GM12878 (cell line): ENCODE results near the gene TPPP3. TPM values are rescaled to one million over a fixed set of nuclear protein-coding genes. Genes with fewer than 3 reads are reported as not detected.

Source experiments
- ATAC-seq: fragments of 200-7000 bp; cut with Tn5 transposase; 3 replicates; pipeline ENCODE4 v1.9.1; 2020; ENCODE audit warnings: mild to moderate bottlenecking, moderate library complexity
- BruUV-seq: library from RNA; stranded (reverse); fragments of 400-500 nt; replicated peaks from 2 replicates; lab custom pipeline; 2021; lab: Mats Ljungman, UMichigan
- CTCF ChIA-PET: fragments of 300-600 bp; sonication (Branson Sonifier 250); formaldehyde crosslinking; extraction: SDS; loops from one replicate; lab custom pipeline; 2021; ENCODE audit warnings: inconsistent platforms; lab: Yijun Ruan, JAX
- POLR2A ChIA-PET: fragments of 350-600 bp; formaldehyde crosslinking; extraction: SDS; loops from one replicate; lab custom pipeline; 2021; ENCODE audit warnings: inconsistent platforms; lab: Charles Lee
- RAD21 ChIA-PET: fragments of 300-600 bp; sonication (Branson Sonifier 250); formaldehyde crosslinking; loops from one replicate; lab custom pipeline; 2023; ENCODE audit warnings: antibody characterized with exemption; ENCODE audit not compliant: unreplicated experiment; lab: Charles Lee
- SMC1A ChIA-PET: fragments of 300-600 bp; sonication (Branson Sonifier 250); formaldehyde crosslinking; loops from one replicate; lab custom pipeline; 2023; ENCODE audit not compliant: unreplicated experiment, uncharacterized antibody; lab: Charles Lee
- DNase-seq: peaks from one replicate; pipeline ENCODE4 v3.0.0-alpha.2; 2011; ENCODE audit warnings: low read depth, low spot score
- FAIRE-seq: peaks from 3 replicates; lab custom pipeline; 2011; peaks lifted over from hg19 to GRCh38; lab: Jason Lieb, UNC
- H2AFZ ChIP-seq: 2 replicates; pipeline ENCODE4 v1.6.0; 2011; ENCODE audit warnings: low read depth, low read length, control low read depth; ENCODE audit not compliant: control insufficient read depth
- H3K27ac ChIP-seq: 2 replicates; pipeline ENCODE4 v1.5.1; 2011; ENCODE audit warnings: control low read depth; ENCODE audit not compliant: control insufficient read depth, insufficient read depth
- H3K27me3 ChIP-seq, 2 experiments: replicated peaks in 1 of 2; 2 replicates each; pipeline versions ENCODE4 v1.6.0 to v1.6.1; 2011; ENCODE audit warnings: low read length in 1 of 2; ENCODE audit not compliant: control insufficient read depth in 2 of 2, insufficient read depth in 2 of 2
- H3K36me3 ChIP-seq, 2 experiments: 2 replicates each; pipeline ENCODE4 v1.5.1; 2011; ENCODE audit warnings: low read length in 1 of 2; ENCODE audit not compliant: control insufficient read depth in 2 of 2, insufficient read depth in 2 of 2
- H3K4me1 ChIP-seq: 2 replicates; pipeline ENCODE4 v1.6.1; 2011; ENCODE audit warnings: mild to moderate bottlenecking, low read length, moderate library complexity, mixed read lengths; ENCODE audit not compliant: control insufficient read depth, insufficient read depth
- H3K4me2 ChIP-seq: 2 replicates; pipeline ENCODE4 v1.6.0; 2011; ENCODE audit warnings: control low read depth; ENCODE audit not compliant: control insufficient read depth, insufficient read depth
- H3K4me3 ChIP-seq: fragments of 200-600 bp; sonication (generic); 2 replicates; pipeline ENCODE4 v1.5.1; 2016
- H3K79me2 ChIP-seq: 2 replicates; pipeline ENCODE4 v1.6.0; 2011; ENCODE audit warnings: low read length; ENCODE audit not compliant: control insufficient read depth, insufficient read depth
- H3K9ac ChIP-seq: 2 replicates; pipeline ENCODE4 v1.8.0; 2011; ENCODE audit warnings: low read length, control low read depth, mixed read lengths; ENCODE audit not compliant: control insufficient read depth, insufficient read depth
- H3K9me3 ChIP-seq: replicated peaks from 3 replicates; pipeline ENCODE4 v1.5.1; 2011; ENCODE audit warnings: mild to moderate bottlenecking, low read length; ENCODE audit not compliant: control insufficient read depth, insufficient read depth
- H4K20me1 ChIP-seq: 2 replicates; pipeline ENCODE4 v1.6.0; 2011; ENCODE audit not compliant: control insufficient read depth, insufficient read depth
- DPF2 ChIP-seq: fragments of 450-650 bp; IDR thresholded peaks from 2 replicates; pipeline ENCODE4 v1.6.1; 2017; ENCODE audit warnings: mild to moderate bottlenecking
- FOXM1 ChIP-seq: IDR thresholded peaks from 2 replicates; pipeline ENCODE4 v1.6.1; 2012; ENCODE audit warnings: low read depth, mild to moderate bottlenecking, inconsistent platforms, low read length, moderate library complexity
- HCFC1 ChIP-seq: fragments of 150-350 bp; IDR thresholded peaks from 2 replicates; pipeline ENCODE4 v1.6.1; 2014; ENCODE audit warnings: low read length
- HDAC2 ChIP-seq: fragments of 200-600 bp; sonication (generic); IDR thresholded peaks from 2 replicates; pipeline ENCODE4 v1.6.1; 2017
- MEF2A ChIP-seq: IDR thresholded peaks from 2 replicates; pipeline ENCODE4 v1.6.1; 2011; ENCODE audit warnings: low read depth, mild to moderate bottlenecking, low read length, moderate library complexity; ENCODE audit not compliant: insufficient read depth
- RAD51 ChIP-seq: fragments of 450-650 bp; IDR thresholded peaks from 2 replicates; pipeline ENCODE4 v1.6.1; 2016; ENCODE audit warnings: moderate library complexity, mild to moderate bottlenecking, inconsistent platforms
- ZNF622 ChIP-seq: fragments of 450-650 bp; IDR thresholded peaks from 2 replicates; pipeline ENCODE4 v1.6.1; 2017; ENCODE audit warnings: mild to moderate bottlenecking, inconsistent platforms
- ZZZ3 ChIP-seq: IDR thresholded peaks from 2 replicates; pipeline ENCODE4 v1.6.1; 2011; ENCODE audit warnings: low read depth; ENCODE audit not compliant: control insufficient read depth, insufficient read length
- WGBS: methylation state at CpG from one replicate; pipeline ENCODE4 v1.1.6; 2016; ENCODE audit warnings: low lambda C conversion rate; ENCODE audit not compliant: insufficient replicate concordance, insufficient coverage; ENCODE audit errors: missing lambda C conversion rate; 5-methylcytosine and 5-hydroxymethylcytosine counted together
- in situ Hi-C: fragments of 300-500 bp; cut with MboI; formaldehyde crosslinking; loops from 9 replicates; pipeline ENCODE4 v1.14.3; 2018; ENCODE audit warnings: mixed read lengths
- intact Hi-C: fragments of 100-400 bp; cut with micrococcal nuclease; formaldehyde crosslinking; loops from one replicate; pipeline ENCODE4 v1.14.2; 2022; ENCODE audit not compliant: unreplicated experiment
- polyA plus RNA-seq, 11 experiments: library from polyadenylated mRNA; depleted of rRNA in 4 of 11; unstranded in 6 of 11; stranded (reverse) in 5 of 11; fragments of >200 nt; fragmentation: Nextera tagmentation in 4 of 11; fragmentation: Illumina TruSeq in 1 of 11; extraction: Ambion mirVana in 4 of 11; extraction: Trizol in 1 of 11; gene quantifications; 1 replicate in 1 of 11; 2 replicates in 10 of 11; pipeline versions ENCODE4 v1.2.1 to v1.2.3, GENCODE V29; 2011 to 2016; ENCODE audit warnings: inconsistent platforms in 2 of 11, missing spikeins in 2 of 11, low read depth in 1 of 11
- total RNA-seq, 4 experiments: library from RNA; depleted of rRNA in 3 of 4; stranded (reverse); fragments of >200 nt in 3 of 4; fragmentation: Illumina TruSeq in 1 of 4; extraction: Trizol in 1 of 4; gene quantifications; 2 replicates each; pipeline versions ENCODE4 v1.2.1 to v1.2.3, GENCODE V29; 2013 to 2021
- TF ChIP-seq, protein P1 (sequence below): fragments of 450-650 bp; IDR thresholded peaks from 2 replicates; pipeline ENCODE4 v1.6.1; 2017; ENCODE audit warnings: borderline replicate concordance

Gene TPPP3
- total and polyA plus RNA-seq, 10 of the 15 experiments (the other 5 are each of a cell fraction or from before 2014, with no cell fraction given) = 0.14 TPM; not detected in 9

DNA sequence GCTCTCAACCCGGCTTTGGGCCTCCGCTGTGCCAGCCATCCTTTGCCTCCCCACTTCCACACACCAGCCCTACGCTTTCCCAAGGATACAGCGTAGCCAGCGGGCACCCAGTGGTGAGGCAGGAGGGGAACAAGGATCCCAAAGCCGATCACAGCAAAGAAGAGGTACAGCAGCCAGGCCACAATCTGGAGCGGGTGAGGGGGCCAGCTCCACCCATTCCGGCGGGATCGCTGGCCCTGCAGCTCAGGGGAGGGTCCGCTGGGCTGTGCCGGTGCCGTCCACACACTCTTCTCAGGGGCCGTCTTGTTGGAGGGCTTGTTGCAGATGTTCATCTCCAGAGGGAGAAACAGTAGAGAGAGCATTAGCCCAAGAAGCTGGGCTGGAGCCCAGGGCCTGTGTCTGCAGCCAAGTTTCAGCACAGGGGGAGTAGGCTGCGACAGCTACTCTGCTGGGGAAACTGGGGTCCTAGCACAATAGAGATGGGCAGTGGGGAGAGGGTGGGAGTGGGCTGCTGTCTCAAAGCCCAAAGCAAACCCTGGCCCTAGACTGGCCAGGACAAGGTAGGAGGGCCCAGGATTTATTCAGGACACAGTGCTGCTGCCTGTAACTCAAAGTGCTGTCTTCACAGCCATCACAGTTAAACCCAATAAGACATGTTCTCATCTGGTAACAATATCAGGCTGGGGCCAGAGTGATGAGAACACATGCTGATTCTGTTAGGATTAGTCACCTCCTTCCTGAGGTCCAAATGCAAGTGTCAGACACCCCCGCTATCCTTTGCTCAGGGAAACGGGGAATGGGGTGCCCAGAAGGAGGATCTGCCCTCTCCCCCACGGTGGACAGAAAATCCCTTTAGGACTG, 13.0 kb upstream of the TPPP3 start:
- Histone ChIP-seq H4K20me1 (no peaks in the 10 kb centered on the region), H3K4me2 (no peak overlapping the region), H3K27me3 (no peaks in the 10 kb centered on the region; a peak in 1 of 4 replicates), H3K9me3 (no peaks in the 10 kb centered on the region), H3K4me3 (no peak overlapping the region), H3K79me2 (no peaks in the 10 kb centered on the region), H3K27ac (no peak overlapping the region), H3K9ac (no peak overlapping the region), H3K36me3 (no peaks in the 10 kb centered on the region)
- CTCF ChIA-PET = interaction anchor here (0.6 kb wide), 1 partner anchor 125 kb away, joined by 3 read pairs; no protein-coding TSS in a partner anchor
- no peak for FAIRE-seq
- in situ Hi-C loops = loop anchor here (25.0 kb wide), 1 partner anchor 419 kb away; the partner anchor contains the start of gene CES4A
- no TSS peak for BruUV-seq
- RAD21 ChIA-PET = interaction anchor here (1.3 kb wide), 1 partner anchor 145 kb away, joined by 3 read pairs; no protein-coding TSS in a partner anchor
- WGBS = 47% methylated on average over 18 of the region's 18 CpGs
- POLR2A ChIA-PET = no interaction called here
- DNase-seq = no peak
- no peak for TF ChIP-seq HCFC1
- TF ChIP-seq, protein P1, sequence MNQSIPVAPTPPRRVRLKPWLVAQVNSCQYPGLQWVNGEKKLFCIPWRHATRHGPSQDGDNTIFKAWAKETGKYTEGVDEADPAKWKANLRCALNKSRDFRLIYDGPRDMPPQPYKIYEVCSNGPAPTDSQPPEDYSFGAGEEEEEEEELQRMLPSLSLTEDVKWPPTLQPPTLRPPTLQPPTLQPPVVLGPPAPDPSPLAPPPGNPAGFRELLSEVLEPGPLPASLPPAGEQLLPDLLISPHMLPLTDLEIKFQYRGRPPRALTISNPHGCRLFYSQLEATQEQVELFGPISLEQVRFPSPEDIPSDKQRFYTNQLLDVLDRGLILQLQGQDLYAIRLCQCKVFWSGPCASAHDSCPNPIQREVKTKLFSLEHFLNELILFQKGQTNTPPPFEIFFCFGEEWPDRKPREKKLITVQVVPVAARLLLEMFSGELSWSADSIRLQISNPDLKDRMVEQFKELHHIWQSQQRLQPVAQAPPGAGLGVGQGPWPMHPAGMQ = no peak
- TF ChIP-seq DPF2 = no peak
- TF ChIP-seq ZZZ3 = no peak
- TF ChIP-seq FOXM1 = no peak
- TF ChIP-seq MEF2A = no peak
- no peak for TF ChIP-seq RAD51
- TF ChIP-seq HDAC2 = no peak
- no peak for TF ChIP-seq ZNF622
- TF ChIP-seq, all 136 proteins: peak for 0
- SMC1A ChIA-PET = no interaction called here
- no peak for ATAC-seq
- Histone ChIP-seq H3K4me1 (no peaks in the 10 kb centered on the region), H2AFZ (no peak overlapping the region)
- intact Hi-C loops = no loop called here
